GM12878 (cell line): ENCODE data around the gene TPRA1. TPM values are rescaled to one million over a fixed set of nuclear protein-coding genes. Genes with fewer than 3 reads are reported as not detected.

ENCODE experiments used
- ATAC-seq: fragments of 200-7000 bp; cut with Tn5 transposase; 3 replicates; pipeline ENCODE4 v1.9.1; 2020; ENCODE audit warnings: mild to moderate bottlenecking, moderate library complexity
- BruUV-seq: library from RNA; stranded (reverse); fragments of 400-500 nt; replicated peaks from 2 replicates; lab custom pipeline; 2021; lab: Mats Ljungman, UMichigan
- CTCF ChIA-PET: fragments of 300-600 bp; sonication (Branson Sonifier 250); formaldehyde crosslinking; extraction: SDS; loops from one replicate; lab custom pipeline; 2021; ENCODE audit warnings: inconsistent platforms; lab: Yijun Ruan, JAX
- POLR2A ChIA-PET: fragments of 350-600 bp; formaldehyde crosslinking; extraction: SDS; loops from one replicate; lab custom pipeline; 2021; ENCODE audit warnings: inconsistent platforms; lab: Charles Lee
- RAD21 ChIA-PET: fragments of 300-600 bp; sonication (Branson Sonifier 250); formaldehyde crosslinking; loops from one replicate; lab custom pipeline; 2023; ENCODE audit warnings: antibody characterized with exemption; ENCODE audit not compliant: unreplicated experiment; lab: Charles Lee
- SMC1A ChIA-PET: fragments of 300-600 bp; sonication (Branson Sonifier 250); formaldehyde crosslinking; loops from one replicate; lab custom pipeline; 2023; ENCODE audit not compliant: unreplicated experiment, uncharacterized antibody; lab: Charles Lee
- DNase-seq: peaks from one replicate; pipeline ENCODE4 v3.0.0-alpha.2; 2011; ENCODE audit warnings: low read depth, low spot score
- FAIRE-seq: peaks from 3 replicates; lab custom pipeline; 2011; peaks lifted over from hg19 to GRCh38; lab: Jason Lieb, UNC
- H2AFZ ChIP-seq: 2 replicates; pipeline ENCODE4 v1.6.0; 2011; ENCODE audit warnings: low read depth, low read length, control low read depth; ENCODE audit not compliant: control insufficient read depth
- H3K27ac ChIP-seq: 2 replicates; pipeline ENCODE4 v1.5.1; 2011; ENCODE audit warnings: control low read depth; ENCODE audit not compliant: control insufficient read depth, insufficient read depth
- H3K27me3 ChIP-seq, 2 experiments: replicated peaks in 1 of 2; 2 replicates each; pipeline versions ENCODE4 v1.6.0 to v1.6.1; 2011; ENCODE audit warnings: low read length in 1 of 2; ENCODE audit not compliant: control insufficient read depth in 2 of 2, insufficient read depth in 2 of 2
- H3K36me3 ChIP-seq, 2 experiments: 2 replicates each; pipeline ENCODE4 v1.5.1; 2011; ENCODE audit warnings: low read length in 1 of 2; ENCODE audit not compliant: control insufficient read depth in 2 of 2, insufficient read depth in 2 of 2
- H3K4me1 ChIP-seq: 2 replicates; pipeline ENCODE4 v1.6.1; 2011; ENCODE audit warnings: mild to moderate bottlenecking, low read length, moderate library complexity, mixed read lengths; ENCODE audit not compliant: control insufficient read depth, insufficient read depth
- H3K4me2 ChIP-seq: 2 replicates; pipeline ENCODE4 v1.6.0; 2011; ENCODE audit warnings: control low read depth; ENCODE audit not compliant: control insufficient read depth, insufficient read depth
- H3K4me3 ChIP-seq: fragments of 200-600 bp; sonication (generic); 2 replicates; pipeline ENCODE4 v1.5.1; 2016
- H3K79me2 ChIP-seq: 2 replicates; pipeline ENCODE4 v1.6.0; 2011; ENCODE audit warnings: low read length; ENCODE audit not compliant: control insufficient read depth, insufficient read depth
- H3K9ac ChIP-seq: 2 replicates; pipeline ENCODE4 v1.8.0; 2011; ENCODE audit warnings: low read length, control low read depth, mixed read lengths; ENCODE audit not compliant: control insufficient read depth, insufficient read depth
- H3K9me3 ChIP-seq: replicated peaks from 3 replicates; pipeline ENCODE4 v1.5.1; 2011; ENCODE audit warnings: mild to moderate bottlenecking, low read length; ENCODE audit not compliant: control insufficient read depth, insufficient read depth
- H4K20me1 ChIP-seq: 2 replicates; pipeline ENCODE4 v1.6.0; 2011; ENCODE audit not compliant: control insufficient read depth, insufficient read depth
- CEBPZ ChIP-seq: fragments of 150-350 bp; IDR thresholded peaks from 2 replicates; pipeline ENCODE4 v1.6.1; 2016; ENCODE audit warnings: low read depth, low read length
- ELK1 ChIP-seq: IDR thresholded peaks from 2 replicates; pipeline ENCODE4 v1.6.1; 2012; ENCODE audit warnings: low read depth, low read length, improper control_type of control experiment
- IRF3 ChIP-seq: fragments of 450-650 bp; IDR thresholded peaks from 2 replicates; pipeline ENCODE4 v1.6.1; 2014; ENCODE audit warnings: mild to moderate bottlenecking
- MTA3 ChIP-seq: IDR thresholded peaks from 2 replicates; pipeline ENCODE4 v1.6.1; 2012; ENCODE audit warnings: low read length, inconsistent platforms, borderline replicate concordance
- MXI1 ChIP-seq: fragments of 150-350 bp; IDR thresholded peaks from 2 replicates; pipeline ENCODE4 v1.6.1; 2011; ENCODE audit warnings: low read depth, mild to moderate bottlenecking, inconsistent platforms, low read length, improper control_type of control experiment
- NRF1 ChIP-seq: conservative IDR thresholded peaks from 2 replicates; pipeline ENCODE4 v1.6.1; 2011; ENCODE audit warnings: mild to moderate bottlenecking, low read depth, low read length, improper control_type of control experiment
- POLR2AphosphoS5 ChIP-seq: IDR thresholded peaks from 2 replicates; pipeline ENCODE4 v1.6.1; 2011; ENCODE audit warnings: mild to moderate bottlenecking, low read length, inconsistent platforms
- RBBP5 ChIP-seq: fragments of 200-600 bp; sonication (generic); conservative IDR thresholded peaks from 2 replicates; pipeline ENCODE4 v1.6.1; 2016
- RCOR1 ChIP-seq: conservative IDR thresholded peaks from 2 replicates; pipeline ENCODE4 v1.6.1; 2012; ENCODE audit warnings: low read depth, low read length, improper control_type of control experiment
- TBL1XR1 ChIP-seq: IDR thresholded peaks from 2 replicates; pipeline ENCODE4 v1.6.1; 2012; ENCODE audit warnings: low read depth, low read length, improper control_type of control experiment
- YBX1 ChIP-seq: fragments of 450-650 bp; IDR thresholded peaks from 2 replicates; pipeline ENCODE4 v1.6.1; 2016; ENCODE audit warnings: antibody characterized with exemption
- ZNF687 ChIP-seq: fragments of 450-650 bp; IDR thresholded peaks from 2 replicates; pipeline ENCODE4 v1.6.1; 2017; ENCODE audit warnings: mild to moderate bottlenecking, moderate library complexity
- in situ Hi-C: fragments of 300-500 bp; cut with MboI; formaldehyde crosslinking; loops from 9 replicates; pipeline ENCODE4 v1.14.3; 2018; ENCODE audit warnings: mixed read lengths
- intact Hi-C: fragments of 100-400 bp; cut with micrococcal nuclease; formaldehyde crosslinking; loops from one replicate; pipeline ENCODE4 v1.14.2; 2022; ENCODE audit not compliant: unreplicated experiment
- polyA plus RNA-seq, 11 experiments: library from polyadenylated mRNA; depleted of rRNA in 4 of 11; unstranded in 6 of 11; stranded (reverse) in 5 of 11; fragments of >200 nt; fragmentation: Nextera tagmentation in 4 of 11; fragmentation: Illumina TruSeq in 1 of 11; extraction: Ambion mirVana in 4 of 11; extraction: Trizol in 1 of 11; gene quantifications; 1 replicate in 1 of 11; 2 replicates in 10 of 11; pipeline versions ENCODE4 v1.2.1 to v1.2.3, GENCODE V29; 2011 to 2016; ENCODE audit warnings: inconsistent platforms in 2 of 11, missing spikeins in 2 of 11, low read depth in 1 of 11
- total RNA-seq, 4 experiments: library from RNA; depleted of rRNA in 3 of 4; stranded (reverse); fragments of >200 nt in 3 of 4; fragmentation: Illumina TruSeq in 1 of 4; extraction: Trizol in 1 of 4; gene quantifications; 2 replicates each; pipeline versions ENCODE4 v1.2.1 to v1.2.3, GENCODE V29; 2013 to 2021

The TPRA1 gene
- total and polyA plus RNA-seq, 10 of the 15 experiments (the other 5 are each of a cell fraction or from before 2014, with no cell fraction given) = 1.8 to 39.6 (median 26.6) TPM

DNA sequence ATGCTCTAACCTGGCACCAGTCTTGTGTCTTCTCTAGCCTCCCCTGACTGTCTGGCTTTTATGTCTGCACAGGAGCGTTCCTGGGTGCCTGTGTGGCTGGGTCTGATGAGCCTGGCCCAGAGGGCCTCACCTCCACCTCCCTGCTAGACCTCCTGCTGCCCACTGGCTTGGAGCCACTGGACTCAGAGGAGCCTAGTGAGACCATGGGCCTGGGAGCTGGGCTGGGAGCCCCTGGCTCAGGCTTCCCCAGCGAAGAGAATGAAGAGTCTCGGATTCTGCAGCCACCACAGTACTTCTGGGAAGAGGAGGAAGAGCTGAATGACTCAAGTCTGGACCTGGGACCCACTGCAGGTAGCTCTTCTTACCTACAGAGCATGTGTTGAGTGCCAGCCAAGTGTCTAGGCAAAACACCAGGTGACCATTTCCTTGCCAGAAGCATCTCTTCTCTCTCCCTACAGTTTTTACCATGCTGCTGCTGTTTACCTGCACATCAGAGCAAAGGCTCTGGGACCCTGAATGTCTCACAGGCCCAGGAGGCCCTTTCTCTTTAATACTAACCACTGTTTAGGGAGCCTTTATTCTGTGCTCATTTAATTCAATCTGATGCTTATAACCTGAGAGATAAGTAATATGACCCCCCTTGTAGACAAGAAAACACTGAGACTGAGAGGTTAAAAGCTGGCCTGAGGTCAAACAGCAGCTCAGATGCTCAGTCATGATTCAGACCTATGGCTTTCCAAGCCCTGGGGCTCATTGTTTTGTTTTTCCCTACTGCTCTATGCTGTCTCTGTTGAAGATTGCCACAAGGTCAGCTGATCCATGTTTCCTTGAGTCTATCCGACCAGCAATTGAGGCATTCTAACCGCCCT lies 48.9 kb upstream of the TPRA1 start (continued):
- TF ChIP-seq CEBPZ (no peak), TBL1XR1 (no peak), YBX1 (no peak)

GRCh38 chr3:127637971-127638370 lies 47.4 kb upstream of the TPRA1 start:
- RAD21 ChIA-PET = no interaction called here
- BruUV-seq = no TSS peak
- ATAC-seq (no peak), DNase-seq (no peak), FAIRE-seq (no peak)
- no peak overlapping the region for H3K27ac ChIP-seq
- H4K20me1 ChIP-seq = no peaks in the 10 kb centered on the region
- intact Hi-C loops = no loop called here
- H3K4me2 ChIP-seq = no peak overlapping the region
- no peaks in the 10 kb centered on the region for H3K36me3 ChIP-seq
- H3K9ac ChIP-seq = no peak overlapping the region
- no peaks in the 10 kb centered on the region for H3K79me2 ChIP-seq
- no peaks in the 10 kb centered on the region for H3K9me3 ChIP-seq
- CTCF ChIA-PET = no interaction called here
- no peak overlapping the region for H2AFZ ChIP-seq
- H3K4me3 ChIP-seq = no peak overlapping the region
- POLR2A ChIA-PET = no interaction called here
- in situ Hi-C loops = no loop called here
- H3K4me1 ChIP-seq = no peaks in the 10 kb centered on the region
- SMC1A ChIA-PET = no interaction called here
- no peaks in the 10 kb centered on the region for H3K27me3 ChIP-seq
- no peak for TF ChIP-seq ZNF687
- no peak for TF ChIP-seq MTA3
- no peak for TF ChIP-seq RCOR1
- no peak for TF ChIP-seq IRF3
- TF ChIP-seq YBX1 = no peak
- no peak for TF ChIP-seq ELK1
- no peak for TF ChIP-seq NRF1
- no peak for TF ChIP-seq POLR2AphosphoS5
- TF ChIP-seq MXI1 = no peak
- no peak for TF ChIP-seq RBBP5
